Psoas muscle (tissue), 8 donors: ENCODE measurements around the gene NTRK2. TPM values are rescaled to one million over a fixed set of nuclear protein-coding genes. Genes with fewer than 3 reads are reported as not detected.

Source experiments
- ATAC-seq, 4 donors: fragments of 200-7000 bp; cut with Tn5 transposase; one replicate each; pipeline ENCODE4 v1.9.1; 2020; ENCODE audit warnings: moderate library complexity in 3 of 4, mild to moderate bottlenecking in 2 of 4
- DNase-seq, 2 donors: peaks; one replicate each; pipeline ENCODE4 v3.0.0-alpha.2; 2020
- H3K27ac ChIP-seq: fragments of 200-600 bp; one replicate; pipeline ENCODE4 v1.8.0; 2022
- H3K27me3 ChIP-seq, 3 donors: fragments of 200-600 bp in 1 of 3; one replicate each; pipeline versions ENCODE4 v1.6.1 to v1.8.0; 2013 to 2022; ENCODE audit warnings: low read length in 2 of 3, mild to moderate bottlenecking in 2 of 3, moderate library complexity in 1 of 3; ENCODE audit not compliant: insufficient read depth in 3 of 3
- H3K36me3 ChIP-seq, 2 donors: fragments of 200-600 bp in 1 of 2; one replicate each; pipeline versions ENCODE4 v1.6.1 to v1.8.0; 2013 to 2022; ENCODE audit warnings: low read depth in 1 of 2, mild to moderate bottlenecking in 1 of 2, moderate library complexity in 1 of 2; ENCODE audit not compliant: insufficient read depth in 1 of 2
- H3K4me1 ChIP-seq: fragments of 200-600 bp; one replicate; pipeline ENCODE4 v1.8.0; 2022
- H3K4me3 ChIP-seq: fragments of 200-600 bp; one replicate; pipeline ENCODE4 v1.8.0; 2022; ENCODE audit warnings: mild to moderate bottlenecking
- H3K9me3 ChIP-seq: fragments of 200-600 bp; one replicate; pipeline ENCODE4 v1.8.0; 2022
- CTCF ChIP-seq: fragments of 200-600 bp; IDR thresholded peaks from one replicate; pipeline ENCODE4 v1.8.0; 2022; ENCODE audit warnings: antibody characterized with exemption
- WGBS, 3 donors: extraction: QIAGEN DNeasy Blood & Tissue Kit; methylation state at CpG; one replicate each; pipeline versions ENCODE4 v1.1.6 to v1.1.7; 2013; 5-methylcytosine and 5-hydroxymethylcytosine counted together
- intact Hi-C, 2 donors: fragments of 100-400 bp; cut with DNase I; formaldehyde crosslinking; loops; one replicate each; pipeline versions ENCODE4 v1.11.0 to v1.14.2; 2022
- polyA plus RNA-seq, 3 donors: library from polyadenylated mRNA; stranded (reverse); fragments of 200-250 nt; gene quantifications; one replicate each; pipeline ENCODE4 v1.2.3, GENCODE V29; 2013
- total RNA-seq, 4 donors: library from RNA; stranded (reverse); fragmentation: NEBNext Ultra II Directional in 2 of 4; extraction: Animal tissue kit (Norgen Biotek cat#: 25700) in 2 of 4; gene quantifications; one replicate each; pipeline versions ENCODE4 v1.2.1 to v1.2.4, GENCODE V29; 2021 to 2023
- donor health status: healthy with polysubstance abuse.
- donor health status: DM: no; HTN: no; CAD: no; lungs with moderate emphysema.
- donor health status: Bipolar disorder and iron deficiency.
- donor health status: healthy.
- donor health status: DM: yes; HTN: yes; CAD: no.
- donor health status: DM: no; HTN: no; CAD: no.
- donor health status: DM: no; HTN: no; CAD: no.
- donor health status: DM: yes; HTN: yes; CAD: no.

Gene NTRK2
- total and polyA plus RNA-seq, 7 donors = 0.46 to 3.6 (median 1.4) TPM

- ATAC-seq (no peak), DNase-seq (no peak)
- H3K4me1 ChIP-seq = no peaks in the 10 kb centered on the region
- H3K27ac ChIP-seq = no peak overlapping the region
- no peaks in the 10 kb centered on the region for H3K27me3 ChIP-seq
- no peak overlapping the region for H3K4me3 ChIP-seq
- no peaks in the 10 kb centered on the region for H3K36me3 ChIP-seq
- WGBS, 3 donors = 72 to 77% (median 74%) methylated on average over 8 of the region's 8 CpGs
- intact Hi-C loops = no loop called here
- H3K9me3 ChIP-seq = no peaks in the 10 kb centered on the region
- no peak for TF ChIP-seq CTCF
Measured at GRCh38 chr9:84922051-84922450, 252.5 kb downstream of the NTRK2 start.

- intact Hi-C loops = no loop called here
- H3K9me3 ChIP-seq = no peaks in the 10 kb centered on the region
- TF ChIP-seq CTCF = no peak
- H3K27ac ChIP-seq = no peak overlapping the region
- no peaks in the 10 kb centered on the region for H3K4me1 ChIP-seq
- no peak overlapping the region for H3K4me3 ChIP-seq
- no peaks in the 10 kb centered on the region for H3K27me3 ChIP-seq
- 89 to 91% (median 90%) methylated on average over 6 of the region's 6 CpGs for WGBS, 3 donors
- ATAC-seq = no peak
- DNase-seq = no peak
- no peaks in the 10 kb centered on the region for H3K36me3 ChIP-seq
Measured at GRCh38 chr9:84924266-84924665, 254.7 kb downstream of the NTRK2 start.

GRCh38 chr9:84925225-84925872 is 255.8 kb downstream of the NTRK2 start:
- intact Hi-C loops = no loop called here
- DNase-seq = no peak
- Histone ChIP-seq H3K27ac (no peak overlapping the region), H3K27me3 (no peaks in the 10 kb centered on the region), H3K4me1 (no peaks in the 10 kb centered on the region), H3K4me3 (no peak overlapping the region), H3K36me3 (no peaks in the 10 kb centered on the region), H3K9me3 (no peaks in the 10 kb centered on the region)
- ATAC-seq = no peak
- TF ChIP-seq CTCF = no peak
- 84 to 88% (median 87%) methylated on average over 7 of the region's 7 CpGs for WGBS, 3 donors

GRCh38 chr9:84926793-84927192 is 257.3 kb downstream of the NTRK2 start:
- no peaks in the 10 kb centered on the region for H3K4me1 ChIP-seq
- no peak for TF ChIP-seq CTCF
- no peak for ATAC-seq
- H3K36me3 ChIP-seq = no peaks in the 10 kb centered on the region
- intact Hi-C loops = no loop called here
- no peaks in the 10 kb centered on the region for H3K9me3 ChIP-seq
- 92 to 94% (median 93%) methylated on average over 3 of the region's 3 CpGs for WGBS, 3 donors
- no peaks in the 10 kb centered on the region for H3K27me3 ChIP-seq
- DNase-seq = no peak
- H3K4me3 ChIP-seq = no peak overlapping the region
- H3K27ac ChIP-seq = no peak overlapping the region

- Histone ChIP-seq H3K9me3 (no peaks in the 10 kb centered on the region), H3K4me3 (no peak overlapping the region), H3K4me1 (no peaks in the 10 kb centered on the region), H3K27ac (no peak overlapping the region), H3K36me3 (no peaks in the 10 kb centered on the region), H3K27me3 (no peaks in the 10 kb centered on the region)
- intact Hi-C loops = no loop called here
- 77 to 82% (median 81%) methylated on average over 6 of the region's 6 CpGs for WGBS, 3 donors
- DNase-seq (no peak), ATAC-seq (no peak)
- TF ChIP-seq CTCF = no peak
Measured at GRCh38 chr9:84928419-84928818, 258.9 kb downstream of the NTRK2 start.
